GM08714 (cell line): ENCODE measurements around the gene EPB42.

ENCODE experiments used
- H3K4me3 ChIP-seq: fragments of 200-500 bp; sonication (Bioruptor generic); 2 replicates; pipeline ENCODE4 v1.5.1; 2014; ENCODE audit warnings: mild to moderate bottlenecking, low read length, inconsistent platforms
- ZNF274 ChIP-seq: IDR thresholded peaks from 2 replicates; pipeline ENCODE4 v1.6.1; 2012; ENCODE audit warnings: mild to moderate bottlenecking, low read depth, low read length

The EPB42 gene

DNA sequence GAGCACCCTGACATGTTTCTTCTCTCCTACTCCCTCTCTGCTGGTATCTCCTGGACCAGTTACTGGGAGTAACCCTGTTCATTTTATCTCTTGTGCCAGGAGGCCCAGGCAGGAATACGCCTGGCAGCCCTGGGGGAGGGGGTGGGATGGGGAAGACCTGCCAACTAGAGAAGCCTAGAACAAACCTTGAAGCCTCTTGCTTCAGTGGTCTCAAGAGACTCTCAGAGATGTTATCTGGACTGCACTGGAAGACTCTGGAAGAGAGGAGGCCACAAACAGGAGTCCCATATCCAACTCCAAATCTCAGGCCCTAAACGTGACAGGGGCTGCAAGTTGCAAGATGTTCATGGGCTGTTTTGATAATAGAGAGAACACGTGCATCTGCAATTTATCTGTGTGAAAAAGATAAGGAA, at the start of gene EPB42:
EPB42 (minus strand) TSS at position 28 of the 413 bp plus-strand sequence. CDS start 193 bp downstream, outside the sequence.
- no peak within 1 kb of the TSS for H3K4me3 ChIP-seq
- no peak for TF ChIP-seq ZNF274

DNA sequence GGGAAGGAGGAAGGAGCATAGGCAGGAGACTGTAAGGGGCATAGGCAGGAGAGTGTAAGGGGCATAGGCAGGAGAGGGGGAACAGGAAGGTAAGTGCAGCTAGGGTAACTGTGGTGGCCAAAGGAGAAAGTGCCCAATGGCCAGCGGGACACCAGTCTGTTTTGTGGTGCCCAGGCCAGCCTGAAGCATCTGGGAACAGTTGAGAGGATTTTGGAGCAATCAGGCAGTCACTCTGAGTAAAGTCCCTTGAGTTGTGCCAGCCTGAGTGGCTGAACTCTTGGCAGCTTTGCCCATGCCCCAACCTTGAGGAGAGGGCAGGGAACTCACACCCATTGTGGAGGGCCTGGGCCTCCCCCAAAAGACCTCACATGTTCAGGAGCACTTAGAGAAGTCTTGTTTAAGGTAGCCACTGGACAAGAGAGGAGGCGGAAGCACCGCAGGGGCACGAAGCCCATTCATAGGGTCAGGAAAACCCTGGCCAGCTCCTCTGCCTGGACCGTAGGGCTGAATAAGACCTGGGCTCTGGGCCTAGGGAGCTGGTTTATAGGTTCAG, 49.4 kb upstream of the EPB42 start:
- TF ChIP-seq ZNF274, result no peak
- H3K4me3 ChIP-seq, result no peak overlapping the region

DNA sequence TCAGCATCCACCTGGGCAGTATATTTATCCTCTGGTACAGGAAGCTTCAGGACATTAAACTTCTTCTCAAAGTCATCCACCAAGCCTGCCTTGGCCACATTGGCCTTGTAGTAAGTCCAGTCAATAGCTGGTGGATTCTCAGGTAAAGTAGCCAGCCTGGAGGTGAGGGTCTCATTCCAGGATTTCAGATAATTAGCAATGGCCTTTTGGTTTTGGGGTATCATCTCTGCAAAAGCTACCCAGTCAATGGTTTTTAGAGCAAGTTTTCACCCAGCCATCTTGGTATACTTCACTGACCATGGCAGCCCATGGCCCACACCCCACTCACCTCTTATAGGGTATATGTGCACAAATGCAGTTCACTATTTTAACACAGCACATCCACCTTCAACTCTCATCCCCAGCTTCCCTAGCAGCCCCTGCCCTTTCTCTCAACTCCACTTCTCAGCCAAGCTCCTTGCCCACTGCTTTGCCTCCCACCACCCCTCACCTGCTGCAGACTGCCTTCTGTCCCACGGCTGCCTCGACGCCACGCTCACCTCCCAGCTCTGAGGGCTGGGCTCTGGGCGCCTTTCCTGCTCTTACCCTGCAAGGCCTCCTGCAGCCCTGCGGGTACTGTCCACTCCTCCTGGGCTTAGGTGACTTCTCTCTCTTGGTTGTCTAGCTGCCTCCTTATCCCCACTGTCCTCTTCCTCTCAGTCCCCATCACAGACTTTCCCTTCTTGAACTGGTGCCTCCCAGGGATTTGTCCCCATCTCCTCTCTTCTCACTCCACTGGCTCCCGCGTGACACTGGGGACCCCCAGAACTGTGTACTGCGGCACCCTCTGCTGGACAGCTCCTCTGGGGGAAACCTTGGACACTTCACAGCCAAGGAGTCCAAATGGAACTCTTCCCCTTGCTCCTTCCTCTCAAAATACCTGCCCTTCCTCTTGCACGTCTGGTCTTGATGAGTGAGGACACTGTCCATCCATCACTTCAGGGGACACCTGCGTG, 47.6 kb upstream of the EPB42 start:
- H3K4me3 ChIP-seq, result no peak overlapping the region
- TF ChIP-seq ZNF274, result no peak

DNA sequence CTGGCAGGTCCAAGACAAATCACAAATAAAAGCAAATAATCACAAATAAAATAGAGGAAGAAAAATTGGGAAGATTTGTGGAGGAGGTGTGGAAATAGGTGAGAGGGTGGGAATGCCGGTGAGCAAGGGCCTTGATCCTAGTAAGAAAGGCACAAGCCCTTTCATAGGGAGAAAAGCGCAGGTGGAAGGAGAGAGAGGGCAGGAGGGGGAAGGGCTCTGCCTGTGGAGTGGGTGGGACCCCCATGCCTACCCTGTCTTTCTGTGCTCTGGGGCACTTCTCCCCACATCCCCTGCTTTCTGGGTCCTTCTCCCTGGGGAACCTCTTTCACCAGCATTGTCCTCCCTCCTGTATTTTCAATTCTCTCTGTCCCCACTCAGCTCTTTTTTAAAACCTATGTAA, 46.6 kb upstream of the EPB42 start:
- TF ChIP-seq ZNF274, result no peak
- no peak overlapping the region for H3K4me3 ChIP-seq

DNA sequence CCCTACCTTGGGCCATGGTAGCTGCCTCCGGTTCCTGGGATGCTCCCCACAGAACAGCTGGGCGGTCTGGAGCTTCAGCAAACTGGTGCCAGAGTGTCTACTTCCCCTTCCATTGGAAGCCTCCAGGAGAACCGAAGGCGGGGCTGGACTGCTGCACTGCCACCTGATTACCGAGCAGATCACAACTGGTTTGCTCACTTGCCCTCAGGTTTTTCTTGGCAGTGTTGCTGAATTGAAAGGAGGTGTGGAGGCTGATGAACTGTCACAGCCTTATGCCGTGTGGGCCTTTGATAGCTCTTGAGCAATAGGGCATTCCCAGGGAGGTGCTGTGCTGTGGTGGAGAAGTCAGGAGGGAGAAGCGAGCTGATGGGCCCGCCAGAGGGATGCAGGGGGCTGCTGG, 46.0 kb upstream of the EPB42 start, which contains the start of gene TGM5:
TGM5 (minus strand) TSS at position 95 of the 400 bp plus-strand sequence; CDS start at position 16, 79 bp downstream.
- H3K4me3 ChIP-seq, result no peak within 1 kb of the TSS
- no peak for TF ChIP-seq ZNF274

DNA sequence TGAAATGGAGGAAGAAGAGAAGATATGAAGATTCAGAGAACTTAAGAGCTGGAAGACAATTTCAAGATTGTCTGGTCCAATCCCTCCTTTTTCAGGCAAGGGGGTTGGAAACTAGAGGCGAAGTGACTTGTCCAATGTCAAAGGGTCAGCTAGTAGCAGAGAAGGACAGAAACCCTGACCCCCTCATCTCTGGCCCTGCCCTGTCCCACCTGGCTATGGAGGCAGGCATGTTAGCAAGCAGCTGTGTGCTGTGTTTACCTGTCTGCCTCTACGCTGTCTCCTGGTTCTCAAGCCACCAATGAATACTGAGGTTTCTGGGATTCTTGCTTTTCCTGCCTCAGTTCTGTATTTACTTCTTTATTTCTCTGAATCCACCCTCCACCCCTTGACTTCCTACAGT, 45.6 kb upstream of the EPB42 start:
- TF ChIP-seq ZNF274, result no peak
- H3K4me3 ChIP-seq, result no peak overlapping the region

DNA sequence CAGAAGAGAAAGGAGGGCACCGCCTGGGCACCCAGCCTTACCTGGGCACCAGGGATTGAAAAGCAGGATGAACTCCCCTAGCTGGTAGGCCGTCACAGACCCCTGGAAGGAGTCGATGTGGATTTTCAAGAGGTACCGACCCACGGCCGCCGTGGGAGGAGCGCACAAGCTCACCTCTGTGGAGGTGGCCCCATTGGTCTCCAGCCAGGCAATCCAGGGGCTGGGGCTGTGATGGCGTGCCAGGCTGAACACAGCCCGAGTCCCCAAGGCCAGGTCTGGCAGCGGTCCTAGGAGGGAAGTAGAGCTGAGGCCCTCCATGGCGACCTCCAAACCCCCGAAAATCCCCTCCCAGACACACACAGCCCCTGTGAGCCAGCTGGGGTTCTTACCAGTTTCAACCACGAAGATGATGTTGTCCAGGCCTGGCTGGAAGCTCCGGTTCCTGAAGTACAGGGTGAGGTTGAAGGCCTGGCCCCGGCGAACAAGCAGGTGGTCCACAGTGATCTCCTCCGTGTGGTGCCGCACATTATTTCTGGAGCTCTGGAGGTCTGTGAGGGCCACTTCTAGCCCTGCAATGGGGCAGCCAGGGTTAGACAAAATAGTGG, 39.3 kb upstream of the EPB42 start:
- no peak overlapping the region for H3K4me3 ChIP-seq
- TF ChIP-seq ZNF274, result no peak

DNA sequence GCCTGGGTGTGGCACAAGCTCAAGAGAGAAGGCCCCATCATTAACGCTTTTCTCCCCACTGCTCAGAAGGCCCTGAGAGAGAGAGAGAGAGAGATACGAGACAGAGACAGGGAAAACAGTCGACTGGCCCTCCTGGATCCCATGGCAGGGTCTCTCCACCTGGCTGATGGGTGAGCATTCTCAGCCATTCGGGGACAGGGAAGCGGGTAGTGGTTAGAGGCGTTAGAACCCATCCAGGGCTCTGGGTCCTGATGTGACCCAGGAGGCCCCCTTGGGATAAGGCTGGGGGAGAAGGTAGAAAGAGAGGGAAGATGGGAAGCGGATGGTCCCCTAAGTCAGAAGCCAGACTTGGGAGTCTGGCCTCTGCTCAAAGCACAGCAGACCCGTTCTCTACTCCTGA, 38.0 kb upstream of the EPB42 start:
- no peak overlapping the region for H3K4me3 ChIP-seq
- no peak for TF ChIP-seq ZNF274

DNA sequence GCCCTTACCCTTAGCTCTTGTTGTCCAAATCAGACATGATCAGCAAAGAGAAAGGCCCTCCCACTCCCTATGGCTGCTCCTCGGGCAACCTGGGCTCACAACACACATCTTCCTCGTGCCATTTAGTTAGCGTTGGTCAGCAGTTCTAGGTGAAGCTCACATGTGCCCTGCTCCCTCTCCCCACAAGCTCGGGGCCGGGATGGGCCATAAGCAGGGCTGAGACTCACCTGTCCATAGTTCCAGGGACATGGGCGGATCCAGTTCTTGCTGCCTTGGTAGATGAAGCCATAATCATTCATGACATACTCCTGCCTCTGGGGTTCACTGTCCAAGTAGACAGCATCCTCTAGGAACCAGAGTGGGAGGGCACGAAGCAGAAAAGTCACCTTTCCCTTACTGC, 35.5 kb upstream of the EPB42 start:
- TF ChIP-seq ZNF274, result no peak
- H3K4me3 ChIP-seq, result no peak overlapping the region

DNA sequence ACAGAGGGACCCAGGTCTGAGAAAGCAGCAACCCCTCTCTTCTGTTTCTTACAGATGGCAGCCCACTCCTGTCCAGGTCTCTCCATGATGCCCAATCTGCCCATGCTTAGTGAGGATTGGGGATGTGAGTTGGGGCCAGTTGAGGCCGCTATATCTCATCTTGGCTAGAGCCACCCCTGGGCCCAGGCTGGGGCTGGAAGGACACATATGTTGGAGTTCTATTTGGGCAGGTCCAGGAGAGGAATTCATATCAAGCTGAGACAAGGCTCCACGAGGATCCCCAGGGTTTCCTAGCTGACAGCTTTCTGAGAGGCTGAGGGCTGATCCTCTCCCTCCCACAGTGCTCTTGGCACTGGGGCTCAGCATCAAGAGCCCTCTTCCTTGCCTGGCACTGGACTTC, 34.6 kb upstream of the EPB42 start:
- TF ChIP-seq ZNF274, result no peak
- H3K4me3 ChIP-seq, result no peak overlapping the region

DNA sequence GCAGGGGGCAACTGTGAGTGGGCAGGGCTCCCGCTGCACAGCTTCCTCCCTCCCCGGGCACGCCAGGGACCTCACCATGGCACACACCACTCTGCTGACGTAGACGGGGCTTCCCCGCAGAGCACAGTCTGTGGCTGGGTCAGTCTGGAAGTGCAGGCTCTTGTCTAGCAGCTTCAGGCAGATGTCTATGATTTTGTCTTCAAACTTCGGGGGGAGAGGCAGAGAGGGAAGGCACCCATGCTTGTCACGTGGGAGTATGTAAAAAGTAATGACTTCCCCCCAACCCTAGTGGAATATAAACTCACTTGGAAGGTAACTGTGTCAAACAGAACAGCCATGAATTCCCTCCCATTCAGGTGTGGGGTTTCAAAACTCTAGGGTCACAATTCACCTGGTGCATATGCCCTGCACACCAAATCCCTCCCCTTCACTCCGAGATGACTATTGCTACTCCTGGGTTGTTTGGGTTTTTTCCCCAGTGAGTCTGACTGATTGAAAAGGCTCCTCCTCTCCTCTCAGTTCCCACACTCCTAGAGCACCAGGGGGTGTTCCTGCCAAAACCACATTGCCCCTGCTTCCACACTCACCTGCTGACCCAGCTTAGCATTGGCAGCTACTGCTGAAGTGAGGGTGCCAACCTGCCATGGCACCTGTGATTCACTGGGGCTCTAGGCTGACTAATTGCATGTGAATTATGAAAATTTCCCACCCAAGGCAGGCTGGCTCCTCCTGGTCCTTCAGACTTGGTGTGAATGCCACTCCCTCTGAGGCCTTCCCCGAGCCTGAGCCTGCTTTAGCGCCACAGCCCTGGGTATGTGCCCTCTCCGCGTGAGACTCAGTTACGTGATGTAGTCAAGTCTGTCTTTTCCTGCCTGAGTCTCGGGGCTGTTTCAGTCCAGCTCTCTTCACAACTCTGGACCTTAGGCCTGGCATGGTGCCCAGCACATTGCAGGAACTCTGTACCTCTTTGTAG, 32.9 kb upstream of the EPB42 start:
- no peak overlapping the region for H3K4me3 ChIP-seq
- TF ChIP-seq ZNF274, result no peak

DNA sequence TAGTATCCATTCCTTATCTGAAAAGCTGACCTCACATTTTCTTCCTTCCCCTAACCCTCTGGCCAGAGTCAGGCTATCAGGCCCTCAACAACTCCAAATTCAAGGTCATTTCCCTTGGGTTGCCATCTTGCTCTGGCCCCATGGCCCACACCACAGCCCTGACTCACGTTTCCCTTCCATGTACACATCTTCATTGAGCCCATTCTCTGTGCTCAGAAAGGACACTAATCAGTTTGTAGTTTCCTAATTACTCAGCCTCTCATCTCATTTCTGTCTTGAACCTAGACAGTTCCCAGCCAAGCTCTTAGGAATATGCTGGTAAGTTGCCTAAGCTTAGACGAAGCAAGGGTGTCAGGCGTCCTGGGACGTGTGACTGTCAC, 31.0 kb upstream of the EPB42 start:
- TF ChIP-seq ZNF274, result no peak

DNA sequence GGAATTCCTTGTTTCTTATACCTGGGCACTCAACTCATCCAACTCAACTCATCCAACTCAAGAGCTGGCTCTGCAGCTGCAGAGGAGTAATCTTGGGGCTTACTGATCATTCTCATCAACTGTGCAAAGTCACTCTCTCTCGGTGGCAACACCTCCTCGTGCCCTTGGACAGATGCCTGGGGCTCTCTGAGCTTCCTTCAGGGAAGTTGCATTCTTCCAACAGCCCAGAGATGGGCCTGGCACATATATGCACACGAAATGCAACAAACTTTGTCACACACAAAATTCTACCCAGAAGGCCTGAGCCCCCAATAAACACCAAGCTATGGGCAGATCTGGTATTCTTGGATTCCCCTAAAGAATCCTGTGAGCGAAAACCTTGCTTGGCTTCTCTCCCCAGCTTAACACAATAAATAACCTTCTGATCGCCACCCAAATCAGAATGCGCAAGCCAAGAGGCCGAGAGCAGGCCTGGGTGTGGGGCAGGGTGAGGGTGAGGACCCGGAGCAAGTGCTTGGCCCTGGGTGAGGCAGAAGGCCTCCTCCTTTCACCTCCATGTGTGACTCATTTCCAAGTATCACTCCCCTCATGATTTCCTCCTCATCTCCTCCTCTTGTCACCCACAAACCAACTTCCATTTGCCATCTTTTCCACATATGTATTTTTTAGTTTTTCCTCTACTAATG, 30.5 kb upstream of the EPB42 start:
- no peak overlapping the region for H3K4me3 ChIP-seq
- no peak for TF ChIP-seq ZNF274

More for the DNA sequence above, 31.0 kb upstream of the EPB42 start:
- no peak overlapping the region for H3K4me3 ChIP-seq
